Heart left ventricle (tissue), 13 donors: ENCODE measurements around the gene VPS35L.

Source experiments
- POLR2A ChIP-seq, 2 donors: fragments of 450-650 bp; IDR thresholded peaks; one replicate each; pipeline ENCODE4 v1.6.1; 2017; ENCODE audit warnings: antibody characterized with exemption in 2 of 2, mild to moderate bottlenecking in 2 of 2, moderate library complexity in 2 of 2
- TF ChIP-seq, protein P1 (sequence below), 12 donors: fragments of 200-600 bp; sonication (generic) in 4 of 12; IDR thresholded peaks; one replicate each; pipeline versions ENCODE4 v1.5.0 to v1.8.0; 2018 to 2022; ENCODE audit warnings: antibody characterized with exemption in 12 of 12, mild to moderate bottlenecking in 5 of 12
- donor health status: ischemic (EF 13 %, LVEDD 7.1; RV severe dilation, severe dysfunction).
- donor health status: DM: no; HTN: yes; CAD: no.
- donor health status: DM: no; HTN: no; CAD: no.
- donor health status: ischemic (EF 25% LVEDD 6.9; RV normal size, moderate dysfunction).
- donor health status: ischemic (EF 25% LVEDD 5.7; RV mildly dilated, moderate dysfunction).
- donor health status: ischemic (EF 35%, LVEDD 5.7; RV mildly dilated, moderate dysfunction).
- donor health status: nonischemic (EF 11% LVEDD 7.7; RV severe dilation, severe dysfunction).
- donor health status: DM: yes; HTN: yes; CAD: no.
- donor health status: PGD.
- donor health status: ischemic (EF 29% LVEDD 5.4; RV normal size, mild dysfunction).
- donor health status: nonischemic (EF 23%, LVEDD 6.1; RV moderate dilation, normal function).

- no peak for TF ChIP-seq POLR2A (IDR thresholded peaks at IDR 0.05)
- TF ChIP-seq, protein P1, sequence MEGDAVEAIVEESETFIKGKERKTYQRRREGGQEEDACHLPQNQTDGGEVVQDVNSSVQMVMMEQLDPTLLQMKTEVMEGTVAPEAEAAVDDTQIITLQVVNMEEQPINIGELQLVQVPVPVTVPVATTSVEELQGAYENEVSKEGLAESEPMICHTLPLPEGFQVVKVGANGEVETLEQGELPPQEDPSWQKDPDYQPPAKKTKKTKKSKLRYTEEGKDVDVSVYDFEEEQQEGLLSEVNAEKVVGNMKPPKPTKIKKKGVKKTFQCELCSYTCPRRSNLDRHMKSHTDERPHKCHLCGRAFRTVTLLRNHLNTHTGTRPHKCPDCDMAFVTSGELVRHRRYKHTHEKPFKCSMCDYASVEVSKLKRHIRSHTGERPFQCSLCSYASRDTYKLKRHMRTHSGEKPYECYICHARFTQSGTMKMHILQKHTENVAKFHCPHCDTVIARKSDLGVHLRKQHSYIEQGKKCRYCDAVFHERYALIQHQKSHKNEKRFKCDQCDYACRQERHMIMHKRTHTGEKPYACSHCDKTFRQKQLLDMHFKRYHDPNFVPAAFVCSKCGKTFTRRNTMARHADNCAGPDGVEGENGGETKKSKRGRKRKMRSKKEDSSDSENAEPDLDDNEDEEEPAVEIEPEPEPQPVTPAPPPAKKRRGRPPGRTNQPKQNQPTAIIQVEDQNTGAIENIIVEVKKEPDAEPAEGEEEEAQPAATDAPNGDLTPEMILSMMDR (IDR thresholded peaks at IDR 0.05), result no peak
These were observed 33.2 kb downstream of the VPS35L start for GRCh38 chr16:19588661-19589060.
